Mucosa of descending colon (tissue), 3 donors: ENCODE results near the gene GTPBP1. TPM values are rescaled to one million over a fixed set of nuclear protein-coding genes. Genes with fewer than 3 reads are reported as not detected.

Experiments
- ATAC-seq: fragments of 200-7000 bp; cut with Tn5 transposase; one replicate; pipeline ENCODE4 v1.9.1; 2020; ENCODE audit warnings: mild to moderate bottlenecking, moderate library complexity
- DNase-seq, 3 donors: peaks; one replicate each; pipeline ENCODE4 v3.0.0-alpha.2; 2020
- H3K36me3 ChIP-seq: fragments of 200-600 bp; one replicate; pipeline ENCODE4 v1.8.0; 2021; ENCODE audit warnings: low read depth, mild to moderate bottlenecking
- H3K4me1 ChIP-seq: fragments of 200-600 bp; one replicate; pipeline ENCODE4 v1.8.0; 2021; ENCODE audit warnings: low read depth, mild to moderate bottlenecking
- H3K4me3 ChIP-seq: fragments of 200-600 bp; one replicate; pipeline ENCODE4 v1.8.0; 2021; ENCODE audit warnings: mild to moderate bottlenecking
- H3K9me3 ChIP-seq: fragments of 200-600 bp; one replicate; pipeline ENCODE4 v1.8.0; 2021; ENCODE audit warnings: mild to moderate bottlenecking
- CTCF ChIP-seq: fragments of 200-600 bp; IDR thresholded peaks from one replicate; pipeline ENCODE4 v1.8.0; 2022; ENCODE audit warnings: antibody characterized with exemption, mild to moderate bottlenecking
- intact Hi-C, 2 donors: fragments of 100-400 bp; cut with DNase I in 1 of 2; cut with micrococcal nuclease in 1 of 2; formaldehyde crosslinking; loops; one replicate each; pipeline versions ENCODE4 v1.11.0 to v1.11.1; 2022; cut with DNase I, micrococcal nuclease
- total RNA-seq, 3 donors: library from RNA; stranded (reverse); fragmentation: NEBNext Ultra II Directional in 2 of 3; extraction: Animal tissue kit (Norgen Biotek cat#: 25700) in 2 of 3; gene quantifications; one replicate each; pipeline versions ENCODE4 v1.2.1 to v1.2.4, GENCODE V29; 2021 to 2023
- donor health status: DM: no; HTN: no; CAD: no; lungs with moderate emphysema.
- donor health status: DM: no; HTN: no; CAD: no.
- donor health status: DM: no; HTN: yes; CAD: no.

Gene GTPBP1
- total RNA-seq, 3 donors from 2014 or later = 73.1 to 96.8 (median 76.8) TPM

- no peak for ATAC-seq
- Histone ChIP-seq H3K9me3 (no peaks in the 10 kb centered on the region), H3K4me3 (no peak overlapping the region), H3K36me3 (peaks cover 22% of the 10 kb centered on the region), H3K4me1 (peaks cover 6% of the 10 kb centered on the region)
- peak in 2 of 3 donors; percentile 28 to 40 for DNase-seq
- intact Hi-C loops = no loop called here
- no peak for TF ChIP-seq CTCF
Observed at GRCh38 chr22:38735126-38735464, 29.4 kb downstream of the GTPBP1 start.

DNA sequence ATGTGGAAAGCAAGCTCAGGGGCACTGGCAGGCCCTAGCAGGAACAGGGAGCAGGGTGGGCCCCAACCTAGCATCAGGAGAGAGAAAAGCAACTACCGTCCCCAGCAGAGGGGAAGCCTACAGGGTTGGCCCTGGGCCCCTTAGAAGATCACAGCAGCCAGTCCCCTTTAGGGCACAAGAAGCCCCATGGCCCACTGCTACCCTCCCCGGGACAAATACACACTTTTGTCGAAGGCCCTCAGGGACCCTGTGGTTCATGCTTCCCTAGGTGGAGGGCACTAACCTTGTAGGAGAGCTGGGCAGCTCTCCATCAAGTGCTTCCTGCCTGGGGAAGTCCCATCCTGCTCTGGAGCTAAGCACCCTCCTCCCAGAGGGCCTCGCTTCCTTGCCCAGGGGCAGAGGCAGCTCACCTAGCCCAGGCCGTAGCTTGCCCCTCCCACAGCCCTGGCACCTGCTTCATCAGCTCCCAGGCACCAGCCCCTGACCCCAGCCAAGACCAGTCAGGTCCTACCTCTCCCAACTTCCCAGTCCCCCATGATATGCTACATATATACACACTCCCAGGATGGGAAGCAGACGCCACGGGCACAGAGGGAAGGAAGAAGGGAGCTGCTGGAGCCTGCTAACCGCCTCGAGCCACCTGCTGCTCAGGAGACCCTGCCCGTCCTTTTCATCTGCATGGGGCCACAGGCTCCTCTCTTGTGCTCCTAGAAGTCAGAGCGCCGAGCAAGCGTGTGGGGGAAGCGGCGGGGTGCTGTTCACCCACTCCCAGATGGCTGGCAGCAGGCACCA lies 29.9 kb downstream of the GTPBP1 start:
- no peaks in the 10 kb centered on the region for H3K9me3 ChIP-seq
- peaks cover 28% of the 10 kb centered on the region for H3K36me3 ChIP-seq
- H3K4me1 ChIP-seq = peaks cover 6% of the 10 kb centered on the region
- peak; percentile 3 for ATAC-seq
- H3K4me3 ChIP-seq = no peak overlapping the region
- no peak for TF ChIP-seq CTCF
- peak in 2 of 3 donors; percentile 29 to 54 for DNase-seq
- intact Hi-C loops = no loop called here

- no peak for TF ChIP-seq CTCF
- Histone ChIP-seq H3K4me3 (no peak overlapping the region), H3K9me3 (no peaks in the 10 kb centered on the region), H3K36me3 (peaks cover 31% of the 10 kb centered on the region), H3K4me1 (peaks cover 6% of the 10 kb centered on the region)
- intact Hi-C loops = no loop called here
- ATAC-seq (no peak), DNase-seq (no peak)
Observed at GRCh38 chr22:38736257-38736570, 30.5 kb downstream of the GTPBP1 start.

- no peak for ATAC-seq
- intact Hi-C loops = no loop called here
- Histone ChIP-seq H3K9me3 (no peaks in the 10 kb centered on the region), H3K4me1 (peaks cover 6% of the 10 kb centered on the region), H3K36me3 (peaks cover 44% of the 10 kb centered on the region), H3K4me3 (no peak overlapping the region)
- peak in 2 of 3 donors; percentile 18 to 20 for DNase-seq
- TF ChIP-seq CTCF = no peak
Observed at GRCh38 chr22:38737302-38738060, 31.7 kb downstream of the GTPBP1 start.

DNA sequence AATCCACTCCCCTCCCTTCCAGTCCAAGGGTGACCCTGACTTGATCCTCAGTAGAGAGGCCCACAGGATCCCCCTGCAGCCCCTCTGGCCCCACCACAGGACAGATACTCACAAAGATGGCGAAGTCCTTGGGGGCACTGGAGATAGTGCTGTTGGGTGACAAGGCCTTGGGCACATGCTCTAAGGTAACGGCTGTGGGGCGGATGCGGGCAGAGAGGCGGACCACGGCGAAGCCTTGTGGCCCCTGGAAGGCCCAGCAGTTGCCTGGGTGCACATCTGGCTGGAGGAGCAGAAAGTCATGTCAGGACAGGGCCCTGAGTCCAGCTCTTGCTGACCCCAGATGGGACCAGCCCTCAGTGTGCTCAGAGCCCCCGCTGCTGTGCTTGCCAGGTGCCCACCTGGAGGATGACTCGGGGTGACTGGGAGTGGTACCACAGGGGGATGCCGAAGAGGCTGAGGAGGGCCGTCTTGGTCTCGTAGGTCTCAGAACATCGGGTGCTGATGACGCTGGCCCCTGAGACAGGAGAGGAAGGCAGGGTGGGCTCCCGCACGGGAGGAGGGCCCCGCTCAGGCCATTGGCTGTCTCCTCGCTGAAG lies 32.8 kb downstream of the GTPBP1 start:
- H3K9me3 ChIP-seq = no peaks in the 10 kb centered on the region
- ATAC-seq = no peak
- DNase-seq = peak in 2 of 3 donors; percentile 21 to 35
- peaks cover 47% of the 10 kb centered on the region for H3K36me3 ChIP-seq
- TF ChIP-seq CTCF = no peak
- H3K4me1 ChIP-seq = no peaks in the 10 kb centered on the region
- no peak overlapping the region for H3K4me3 ChIP-seq
- intact Hi-C loops = no loop called here
